ENCODE results near the gene MAST4. TPM values are rescaled to one million over a fixed set of nuclear protein-coding genes. Genes with fewer than 3 reads are reported as not detected.

The MAST4 gene
- total and polyA plus RNA-seq, 2 of the 13 experiments (the other 11 are each of a cell fraction or from before 2014, with no cell fraction given), result 3.4 to 3.7 TPM

DNA sequence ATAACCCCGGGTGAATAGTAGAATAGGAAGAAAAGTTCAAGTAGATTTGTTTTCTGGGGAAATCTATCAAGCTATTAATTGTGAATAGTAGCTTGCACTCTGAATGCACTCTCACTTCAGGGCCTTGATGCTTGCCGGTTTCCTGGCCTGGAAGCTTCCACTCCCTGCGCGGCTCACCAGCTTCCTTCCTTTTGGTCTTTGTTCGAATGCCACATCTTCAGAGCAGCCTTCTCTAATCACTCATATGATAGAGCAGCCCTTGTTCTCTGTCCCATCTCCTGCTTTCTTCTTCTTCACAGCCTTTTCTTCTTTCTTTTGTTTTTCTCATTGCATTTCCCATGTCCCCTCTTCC, 146.7 kb downstream of the MAST4 start (continued):
- TF ChIP-seq SOX13 (IDR thresholded peaks at IDR 0.05) (no peak), SOX13 (CRISPR knock-in tag; conservative IDR thresholded peaks at IDR 0.05 in 1 of 2, IDR thresholded peaks at IDR 0.05 in 1 of 2) (no peak), EP300 (IDR thresholded peaks at IDR 0.05; ENCODE audit: low read depth in 2 of 2, low read length in 2 of 2) (no peak), EP300 (CRISPR knock-in tag; IDR thresholded peaks at IDR 0.05; ENCODE audit: borderline replicate concordance) (no peak), ZFP41 (CRISPR knock-in tag; IDR thresholded peaks at IDR 0.05; ENCODE audit: borderline replicate concordance) (no peak)
- TF ChIP-seq, protein P1, sequence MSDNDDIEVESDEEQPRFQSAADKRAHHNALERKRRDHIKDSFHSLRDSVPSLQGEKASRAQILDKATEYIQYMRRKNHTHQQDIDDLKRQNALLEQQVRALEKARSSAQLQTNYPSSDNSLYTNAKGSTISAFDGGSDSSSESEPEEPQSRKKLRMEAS (IDR thresholded peaks at IDR 0.05), result no peak

DNA sequence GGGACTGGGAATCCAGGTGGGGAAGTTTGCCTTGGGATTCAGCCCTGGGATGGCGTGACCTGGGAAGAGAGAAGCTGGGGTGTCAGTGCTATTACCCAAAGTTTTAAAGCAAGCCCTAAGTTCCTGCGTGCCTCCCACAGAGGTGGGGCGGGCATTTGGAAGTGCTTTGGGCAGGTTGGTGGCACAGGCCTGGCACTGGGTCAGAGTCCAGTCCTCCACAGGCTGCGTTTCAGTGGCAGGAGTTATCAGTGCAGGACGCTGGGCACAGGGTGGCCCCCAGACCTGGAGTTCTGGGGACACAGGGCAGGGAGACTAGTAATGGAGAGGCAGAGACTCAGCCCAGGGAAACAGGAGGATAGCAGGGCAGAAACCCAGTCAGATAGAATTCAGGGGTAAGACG, 147.2 kb downstream of the MAST4 start:
- H3K79me2 ChIP-seq (ENCODE audit: insufficient read depth, low read length), result no peaks in the 10 kb centered on the region
- WGBS (ENCODE audit: low lambda C conversion rate), result 8% methylated on average over 4 of the region's 6 CpGs
- no peak overlapping the region for H3K4me2 ChIP-seq (ENCODE audit: low read depth, low read length)
- intact Hi-C loops (cut with micrococcal nuclease; ENCODE audit: unreplicated experiment) (no loop called here), in situ Hi-C loops (cut with HindIII; ENCODE audit: extremely low pct_ligation_motif_present, low pct_unique_long_range_greater_than_20kb) (no loop called here)
- H3K4me1 ChIP-seq (ENCODE audit: insufficient read depth, low read length), result peaks cover 14% of the 10 kb centered on the region
- H3K27ac ChIP-seq (ENCODE audit: extremely low read length, insufficient read depth, low read length), result no peak overlapping the region
- DNase-seq (ENCODE audit: low spot score), result no peak
- no peaks in the 10 kb centered on the region for H4K20me1 ChIP-seq (ENCODE audit: insufficient read depth, low read length)
- no peak for FAIRE-seq
- no peaks in the 10 kb centered on the region for H3K36me3 ChIP-seq (replicated peaks in 1 of 2; ENCODE audit: control insufficient read depth in 1 of 2, insufficient read depth in 2 of 2, low read length in 2 of 2)
- H2AFZ ChIP-seq (ENCODE audit: low read length), result no peak overlapping the region
- no peak overlapping the region for H3K9ac ChIP-seq (ENCODE audit: insufficient read depth, low read depth, low read length)
- no peaks in the 10 kb centered on the region for H3K9me3 ChIP-seq (ENCODE audit: low read length)
- ChIA-PET POLR2A (no interaction called here), CTCF (ENCODE audit: low intra/inter-chr PET ratio, low total read pairs) (no interaction called here)
- no TSS peak for BruUV-seq (replicated peaks)
- peaks cover 0 to 8% of the 10 kb centered on the region in 2 experiments; a peak in 4 of 5 replicates for H3K27me3 ChIP-seq (ENCODE audit: control insufficient read depth in 1 of 2, insufficient read depth in 2 of 2, low read length in 2 of 2)
- ATAC-seq, result no peak
- no peak overlapping the region for H3K4me3 ChIP-seq (replicated peaks in 1 of 3; ENCODE audit: insufficient read depth in 1 of 3, low read depth in 2 of 3, low read length in 3 of 3)
- TF ChIP-seq, protein P2, sequence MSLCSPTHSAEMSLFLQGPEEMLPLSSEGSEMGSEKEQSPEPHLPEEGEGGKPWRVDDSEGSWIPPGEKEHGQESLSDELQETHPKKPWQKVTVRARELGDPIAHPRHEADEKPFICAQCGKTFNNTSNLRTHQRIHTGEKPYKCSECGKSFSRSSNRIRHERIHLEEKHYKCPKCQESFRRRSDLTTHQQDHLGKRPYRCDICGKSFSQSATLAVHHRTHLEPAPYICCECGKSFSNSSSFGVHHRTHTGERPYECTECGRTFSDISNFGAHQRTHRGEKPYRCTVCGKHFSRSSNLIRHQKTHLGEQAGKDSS (CRISPR knock-in tag; IDR thresholded peaks at IDR 0.05; ENCODE audit: borderline replicate concordance, low read depth), result no peak
- no peak for TF ChIP-seq ONECUT2 (CRISPR knock-in tag; IDR thresholded peaks at IDR 0.05)
- TF ChIP-seq RBM39 (IDR thresholded peaks at IDR 0.05; ENCODE audit: low read depth, low read length, poor library complexity, severe bottlenecking), result no peak
- TF ChIP-seq, protein P3, sequence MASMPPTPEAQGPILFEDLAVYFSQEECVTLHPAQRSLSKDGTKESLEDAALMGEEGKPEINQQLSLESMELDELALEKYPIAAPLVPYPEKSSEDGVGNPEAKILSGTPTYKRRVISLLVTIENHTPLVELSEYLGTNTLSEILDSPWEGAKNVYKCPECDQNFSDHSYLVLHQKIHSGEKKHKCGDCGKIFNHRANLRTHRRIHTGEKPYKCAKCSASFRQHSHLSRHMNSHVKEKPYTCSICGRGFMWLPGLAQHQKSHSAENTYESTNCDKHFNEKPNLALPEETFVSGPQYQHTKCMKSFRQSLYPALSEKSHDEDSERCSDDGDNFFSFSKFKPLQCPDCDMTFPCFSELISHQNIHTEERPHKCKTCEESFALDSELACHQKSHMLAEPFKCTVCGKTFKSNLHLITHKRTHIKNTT (CRISPR knock-in tag; IDR thresholded peaks at IDR 0.05), result no peak
- TF ChIP-seq SMC3 (IDR thresholded peaks at IDR 0.05; ENCODE audit: low read length), result no peak
- TF ChIP-seq, protein P4, sequence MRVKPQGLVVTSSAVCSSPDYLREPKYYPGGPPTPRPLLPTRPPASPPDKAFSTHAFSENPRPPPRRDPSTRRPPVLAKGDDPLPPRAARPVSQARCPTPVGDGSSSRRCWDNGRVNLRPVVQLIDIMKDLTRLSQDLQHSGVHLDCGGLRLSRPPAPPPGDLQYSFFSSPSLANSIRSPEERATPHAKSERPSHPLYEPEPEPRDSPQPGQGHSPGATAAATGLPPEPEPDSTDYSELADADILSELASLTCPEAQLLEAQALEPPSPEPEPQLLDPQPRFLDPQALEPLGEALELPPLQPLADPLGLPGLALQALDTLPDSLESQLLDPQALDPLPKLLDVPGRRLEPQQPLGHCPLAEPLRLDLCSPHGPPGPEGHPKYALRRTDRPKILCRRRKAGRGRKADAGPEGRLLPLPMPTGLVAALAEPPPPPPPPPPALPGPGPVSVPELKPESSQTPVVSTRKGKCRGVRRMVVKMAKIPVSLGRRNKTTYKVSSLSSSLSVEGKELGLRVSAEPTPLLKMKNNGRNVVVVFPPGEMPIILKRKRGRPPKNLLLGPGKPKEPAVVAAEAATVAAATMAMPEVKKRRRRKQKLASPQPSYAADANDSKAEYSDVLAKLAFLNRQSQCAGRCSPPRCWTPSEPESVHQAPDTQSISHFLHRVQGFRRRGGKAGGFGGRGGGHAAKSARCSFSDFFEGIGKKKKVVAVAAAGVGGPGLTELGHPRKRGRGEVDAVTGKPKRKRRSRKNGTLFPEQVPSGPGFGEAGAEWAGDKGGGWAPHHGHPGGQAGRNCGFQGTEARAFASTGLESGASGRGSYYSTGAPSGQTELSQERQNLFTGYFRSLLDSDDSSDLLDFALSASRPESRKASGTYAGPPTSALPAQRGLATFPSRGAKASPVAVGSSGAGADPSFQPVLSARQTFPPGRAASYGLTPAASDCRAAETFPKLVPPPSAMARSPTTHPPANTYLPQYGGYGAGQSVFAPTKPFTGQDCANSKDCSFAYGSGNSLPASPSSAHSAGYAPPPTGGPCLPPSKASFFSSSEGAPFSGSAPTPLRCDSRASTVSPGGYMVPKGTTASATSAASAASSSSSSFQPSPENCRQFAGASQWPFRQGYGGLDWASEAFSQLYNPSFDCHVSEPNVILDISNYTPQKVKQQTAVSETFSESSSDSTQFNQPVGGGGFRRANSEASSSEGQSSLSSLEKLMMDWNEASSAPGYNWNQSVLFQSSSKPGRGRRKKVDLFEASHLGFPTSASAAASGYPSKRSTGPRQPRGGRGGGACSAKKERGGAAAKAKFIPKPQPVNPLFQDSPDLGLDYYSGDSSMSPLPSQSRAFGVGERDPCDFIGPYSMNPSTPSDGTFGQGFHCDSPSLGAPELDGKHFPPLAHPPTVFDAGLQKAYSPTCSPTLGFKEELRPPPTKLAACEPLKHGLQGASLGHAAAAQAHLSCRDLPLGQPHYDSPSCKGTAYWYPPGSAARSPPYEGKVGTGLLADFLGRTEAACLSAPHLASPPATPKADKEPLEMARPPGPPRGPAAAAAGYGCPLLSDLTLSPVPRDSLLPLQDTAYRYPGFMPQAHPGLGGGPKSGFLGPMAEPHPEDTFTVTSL (CRISPR knock-in tag; IDR thresholded peaks at IDR 0.05; ENCODE audit: borderline replicate concordance), result no peak
- TF ChIP-seq ZNF333 (CRISPR knock-in tag; IDR thresholded peaks at IDR 0.05; ENCODE audit: borderline replicate concordance), result no peak
- no peak for TF ChIP-seq GABPA (IDR thresholded peaks at IDR 0.05; ENCODE audit: low read depth, low read length)
- no peak for TF ChIP-seq GABPA (CRISPR knock-in tag; IDR thresholded peaks at IDR 0.05; ENCODE audit: low read depth)
- TF ChIP-seq CBX5 (CRISPR knock-in tag; IDR thresholded peaks at IDR 0.05; ENCODE audit: borderline replicate concordance), result no peak
- no peak for TF ChIP-seq AGO1 (IDR thresholded peaks at IDR 0.05; ENCODE audit: low read depth, low read length, poor library complexity, severe bottlenecking)

Measured in HepG2 (cell line).